GM19240 (cell line): ENCODE measurements around the gene VPS52.

Experiments used
- DNase-seq: peaks from one replicate; pipeline ENCODE4 v3.0.0; 2011; ENCODE audit warnings: low spot score; ENCODE audit not compliant: insufficient read length

VPS52 gene, protein sequence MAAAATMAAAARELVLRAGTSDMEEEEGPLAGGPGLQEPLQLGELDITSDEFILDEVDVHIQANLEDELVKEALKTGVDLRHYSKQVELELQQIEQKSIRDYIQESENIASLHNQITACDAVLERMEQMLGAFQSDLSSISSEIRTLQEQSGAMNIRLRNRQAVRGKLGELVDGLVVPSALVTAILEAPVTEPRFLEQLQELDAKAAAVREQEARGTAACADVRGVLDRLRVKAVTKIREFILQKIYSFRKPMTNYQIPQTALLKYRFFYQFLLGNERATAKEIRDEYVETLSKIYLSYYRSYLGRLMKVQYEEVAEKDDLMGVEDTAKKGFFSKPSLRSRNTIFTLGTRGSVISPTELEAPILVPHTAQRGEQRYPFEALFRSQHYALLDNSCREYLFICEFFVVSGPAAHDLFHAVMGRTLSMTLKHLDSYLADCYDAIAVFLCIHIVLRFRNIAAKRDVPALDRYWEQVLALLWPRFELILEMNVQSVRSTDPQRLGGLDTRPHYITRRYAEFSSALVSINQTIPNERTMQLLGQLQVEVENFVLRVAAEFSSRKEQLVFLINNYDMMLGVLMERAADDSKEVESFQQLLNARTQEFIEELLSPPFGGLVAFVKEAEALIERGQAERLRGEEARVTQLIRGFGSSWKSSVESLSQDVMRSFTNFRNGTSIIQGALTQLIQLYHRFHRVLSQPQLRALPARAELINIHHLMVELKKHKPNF

DNA sequence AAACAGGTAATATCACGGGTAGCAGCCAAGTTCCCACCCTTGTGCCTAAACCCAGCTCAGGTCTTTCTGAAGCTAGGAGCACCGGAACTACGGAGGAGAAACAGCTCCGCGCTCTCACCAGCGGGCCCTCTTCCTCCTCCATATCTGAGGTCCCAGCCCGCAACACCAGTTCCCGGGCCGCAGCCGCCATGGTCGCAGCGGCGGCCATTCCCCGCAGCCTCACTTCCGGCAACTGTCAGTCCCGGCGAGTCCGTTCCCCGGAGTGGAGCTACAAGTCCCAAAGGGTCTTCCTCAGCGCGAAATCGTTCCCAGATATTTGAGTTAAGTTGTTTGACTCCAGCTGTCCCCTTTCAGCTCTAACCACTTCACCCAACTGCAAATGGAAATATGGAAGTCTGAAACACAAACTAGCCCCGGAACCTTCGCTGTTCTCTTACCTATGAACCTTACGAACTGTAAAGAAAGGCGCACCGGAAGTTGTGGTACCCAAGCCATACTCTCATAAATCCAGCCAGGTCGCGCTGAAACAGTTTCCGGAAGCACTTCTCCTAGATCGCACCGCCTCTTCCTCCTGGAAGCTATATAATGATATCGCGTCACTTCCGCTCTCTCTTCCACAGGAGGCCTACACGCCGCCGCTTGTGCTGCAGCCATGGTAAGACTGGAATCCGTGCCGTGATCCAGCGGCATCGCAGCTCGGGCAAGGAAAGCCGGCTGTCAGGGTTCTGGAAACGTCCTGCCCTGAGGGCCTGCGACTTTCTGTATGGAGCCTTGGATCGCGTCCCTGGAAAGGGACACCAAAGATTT is at the start of gene VPS52, which contains the start of gene RPS18:
VPS52 (minus strand) TSS at position 409 of the 807 bp plus-strand sequence; CDS start at position 208, 201 bp downstream.
RPS18 (plus strand) TSS at position 608 of the 807 bp plus-strand sequence; CDS start at position 653, 45 bp downstream.
- DNase-seq: peak; percentile 71

DNA sequence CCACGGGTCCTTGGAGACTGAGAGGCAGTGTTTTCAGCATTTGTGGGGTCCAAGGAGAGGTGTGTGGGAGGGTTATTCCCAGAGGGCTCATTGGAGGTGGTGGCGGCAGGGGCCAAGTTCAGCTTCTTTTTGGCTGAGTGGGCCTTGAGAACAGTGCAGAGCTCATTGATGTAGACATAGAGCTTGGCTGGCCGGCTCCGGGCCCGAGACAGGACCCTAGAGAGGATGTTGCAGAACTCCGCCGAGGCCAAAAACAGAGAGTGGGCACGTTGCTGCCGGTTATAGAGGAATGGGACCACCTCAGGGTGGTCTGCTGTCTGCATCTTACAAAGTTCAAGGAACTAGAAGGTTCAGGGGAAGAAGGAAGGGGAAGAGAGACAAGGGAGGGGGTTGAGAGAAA is 49.6 kb upstream of the VPS52 start:
- DNase-seq: no peak

DNA sequence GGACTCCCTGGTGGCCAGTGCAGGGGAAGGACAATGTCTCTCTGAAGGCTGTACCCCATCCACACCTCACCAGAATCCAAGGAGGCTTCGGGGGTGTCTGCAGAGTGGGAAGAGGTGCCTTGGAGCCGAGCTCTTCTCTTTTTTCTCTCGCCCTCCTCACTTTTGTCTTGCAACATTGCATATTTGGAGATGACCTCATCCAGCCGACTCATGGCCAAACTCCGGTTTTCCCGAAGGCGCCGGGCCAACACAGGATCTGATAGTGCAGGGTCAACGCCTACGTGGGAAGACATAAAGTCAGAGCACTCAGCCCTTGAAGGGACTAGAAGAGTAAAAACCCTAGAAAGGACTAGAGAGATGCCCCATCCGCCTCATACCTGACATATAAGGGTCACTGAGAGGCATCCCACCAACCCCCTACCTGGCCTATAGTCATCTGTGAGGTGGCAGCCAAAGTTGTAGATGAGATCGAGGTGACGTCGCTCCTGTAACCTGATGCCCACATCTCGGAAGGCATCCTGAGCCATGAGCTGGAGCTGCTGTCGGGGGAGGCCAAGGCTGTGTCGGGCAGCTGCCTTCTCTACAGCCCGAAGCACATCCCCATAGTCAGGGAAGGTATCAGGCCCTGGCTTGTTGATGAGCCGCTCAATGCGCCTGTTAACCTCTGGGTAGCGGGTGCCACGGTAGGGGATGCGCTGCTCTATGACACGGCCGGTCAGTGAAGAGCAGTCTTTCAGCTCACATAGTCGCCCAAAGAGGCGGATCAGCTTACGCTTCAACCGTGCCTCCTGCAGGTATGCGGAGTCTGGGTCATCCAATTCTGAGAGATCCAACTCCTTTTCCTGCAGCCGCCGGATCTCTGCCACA is 48.9 kb upstream of the VPS52 start:
- DNase-seq: no peak

DNA sequence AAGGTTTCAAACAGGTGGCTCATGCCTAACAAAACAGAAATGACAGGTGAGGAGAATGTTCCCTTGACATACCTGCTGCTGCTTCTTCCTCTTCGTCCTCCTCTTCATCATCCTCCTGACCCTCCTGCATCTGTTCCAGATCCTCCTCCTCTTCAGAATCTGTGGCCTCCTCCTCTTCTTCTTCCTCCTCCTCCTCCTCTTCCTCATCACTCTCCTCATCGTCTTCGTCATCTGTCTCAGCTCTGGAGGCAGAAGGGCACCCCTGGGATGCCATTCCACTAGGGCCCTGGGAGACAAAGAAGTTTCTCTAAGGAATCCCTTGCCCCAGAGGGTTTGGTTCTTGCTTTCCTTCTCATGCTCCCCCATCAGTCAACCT is 48.3 kb upstream of the VPS52 start:
- DNase-seq: no peak

DNA sequence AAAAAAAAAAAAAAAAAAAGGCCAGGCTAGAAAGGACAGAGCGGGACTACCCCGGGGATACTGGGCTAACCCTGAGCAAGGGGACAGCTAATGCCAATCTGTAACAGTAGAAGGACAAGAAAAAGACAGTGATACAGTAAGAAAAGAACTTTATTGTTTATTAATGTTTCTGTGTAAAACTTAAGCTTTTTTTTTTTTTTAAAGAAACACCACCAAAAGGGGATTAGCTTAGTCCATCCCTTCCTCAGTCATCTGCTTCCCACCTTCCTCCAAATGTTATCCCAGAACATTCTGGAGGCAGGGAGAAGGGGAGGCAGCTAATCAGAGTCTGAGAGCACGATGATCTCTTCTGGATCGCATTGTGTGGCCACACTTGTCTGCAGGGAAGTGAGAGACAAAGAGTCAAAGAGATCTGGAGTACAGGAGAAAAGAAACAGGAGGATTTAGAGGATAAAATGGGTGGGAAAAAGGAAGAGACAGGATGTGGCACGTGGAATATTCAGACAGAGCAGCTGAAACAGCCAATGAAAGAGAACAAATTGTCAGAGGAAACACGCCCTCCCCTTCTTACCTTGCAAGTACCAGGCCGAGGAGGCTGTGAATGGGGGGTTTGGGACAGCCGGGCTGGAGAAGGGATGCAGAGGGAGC is 46.9 kb upstream of the VPS52 start:
- no peak for DNase-seq

DNA sequence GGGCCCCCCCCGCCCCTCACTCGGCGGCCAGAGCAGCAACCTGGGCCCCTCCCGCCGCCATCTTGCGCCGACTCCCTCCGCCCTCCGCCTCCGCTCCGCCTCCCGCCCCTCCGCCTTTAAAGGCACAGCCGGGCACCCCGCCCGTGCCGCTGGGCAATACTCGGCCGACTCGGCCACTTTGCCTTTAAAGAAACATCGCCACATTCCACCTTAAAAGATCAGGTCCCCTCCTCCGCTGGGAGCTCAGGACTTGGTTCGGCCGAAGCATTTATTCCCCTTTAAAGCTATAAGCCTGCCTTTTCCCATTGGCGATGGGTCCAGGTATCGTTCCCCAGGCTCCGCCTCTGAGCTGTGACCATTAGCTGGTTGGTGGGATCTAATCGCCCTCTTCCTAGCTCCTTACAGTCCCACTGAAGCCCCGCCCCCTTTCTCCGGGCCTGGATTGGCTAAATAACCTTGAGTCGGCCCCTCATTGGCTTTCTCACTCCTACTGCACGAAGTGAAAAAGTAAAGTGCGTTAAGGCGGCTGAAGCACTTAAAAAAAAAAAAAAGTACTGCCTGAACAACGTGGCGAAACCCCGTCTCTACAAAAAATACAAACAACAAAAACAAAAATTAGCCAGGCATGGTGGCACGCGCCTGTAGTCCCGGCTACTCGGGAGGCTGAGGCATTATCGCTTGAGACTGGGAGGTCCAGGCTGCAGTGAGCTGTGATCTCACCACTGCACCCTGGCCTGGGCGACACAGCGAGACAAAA is 46.2 kb upstream of the VPS52 start, which contains the start of gene ZBTB22:
ZBTB22 (minus strand) TSS at position 76 of the 757 bp plus-strand sequence. CDS start 828 bp downstream, outside the sequence.
- no peak for DNase-seq

DNA sequence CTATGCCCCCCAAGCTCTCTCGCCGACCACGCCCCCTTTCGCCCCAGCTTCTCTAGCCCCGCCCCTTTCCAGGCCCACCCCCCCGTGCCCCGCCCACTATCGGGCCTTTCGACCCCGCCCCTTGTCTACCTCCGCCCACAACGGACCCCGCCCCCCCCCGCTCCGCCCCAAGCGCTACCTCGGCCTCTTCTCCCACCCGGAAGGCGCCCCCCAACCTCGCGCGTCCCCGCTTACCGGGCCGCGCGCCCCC is 45.7 kb upstream of the VPS52 start:
- no peak for DNase-seq

DNA sequence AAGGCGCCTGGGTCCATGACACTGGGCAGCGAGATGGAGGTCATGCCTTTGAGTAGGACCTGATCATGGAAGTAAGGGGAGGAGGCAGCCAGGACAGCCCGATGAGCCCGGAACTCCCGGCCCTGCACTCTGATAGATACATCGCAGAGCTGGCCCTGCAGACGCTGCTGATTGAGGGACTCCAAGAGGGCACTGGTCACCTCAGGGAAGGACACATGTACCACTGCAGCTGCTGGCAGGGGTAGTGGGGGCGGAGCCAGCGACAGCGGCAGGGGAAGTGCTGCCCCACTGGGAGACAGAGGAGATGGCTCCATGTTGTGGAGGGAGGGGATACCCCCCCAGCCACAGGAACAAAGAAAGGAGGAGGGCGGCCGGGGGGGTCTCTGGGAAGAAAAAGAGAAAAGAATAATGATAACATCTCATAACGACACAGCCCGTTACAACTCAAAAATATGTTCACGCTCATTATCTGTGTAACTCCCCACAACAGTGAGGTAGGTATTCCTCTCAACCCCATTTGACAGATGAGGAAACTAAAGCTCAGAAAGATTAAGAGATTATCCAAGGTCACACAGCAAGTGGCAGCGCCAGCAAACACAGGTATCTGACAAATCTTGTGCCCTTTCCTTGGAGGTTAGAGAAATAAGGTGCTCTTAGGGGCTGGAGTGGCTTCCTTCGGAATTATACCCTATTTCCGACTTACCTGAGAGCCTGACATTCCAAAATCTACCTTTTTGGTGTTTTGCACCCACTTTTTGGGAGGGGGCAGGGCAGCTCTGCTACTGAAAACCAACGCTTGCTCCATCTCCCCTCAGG is 45.1 kb upstream of the VPS52 start:
- no peak for DNase-seq

DNA sequence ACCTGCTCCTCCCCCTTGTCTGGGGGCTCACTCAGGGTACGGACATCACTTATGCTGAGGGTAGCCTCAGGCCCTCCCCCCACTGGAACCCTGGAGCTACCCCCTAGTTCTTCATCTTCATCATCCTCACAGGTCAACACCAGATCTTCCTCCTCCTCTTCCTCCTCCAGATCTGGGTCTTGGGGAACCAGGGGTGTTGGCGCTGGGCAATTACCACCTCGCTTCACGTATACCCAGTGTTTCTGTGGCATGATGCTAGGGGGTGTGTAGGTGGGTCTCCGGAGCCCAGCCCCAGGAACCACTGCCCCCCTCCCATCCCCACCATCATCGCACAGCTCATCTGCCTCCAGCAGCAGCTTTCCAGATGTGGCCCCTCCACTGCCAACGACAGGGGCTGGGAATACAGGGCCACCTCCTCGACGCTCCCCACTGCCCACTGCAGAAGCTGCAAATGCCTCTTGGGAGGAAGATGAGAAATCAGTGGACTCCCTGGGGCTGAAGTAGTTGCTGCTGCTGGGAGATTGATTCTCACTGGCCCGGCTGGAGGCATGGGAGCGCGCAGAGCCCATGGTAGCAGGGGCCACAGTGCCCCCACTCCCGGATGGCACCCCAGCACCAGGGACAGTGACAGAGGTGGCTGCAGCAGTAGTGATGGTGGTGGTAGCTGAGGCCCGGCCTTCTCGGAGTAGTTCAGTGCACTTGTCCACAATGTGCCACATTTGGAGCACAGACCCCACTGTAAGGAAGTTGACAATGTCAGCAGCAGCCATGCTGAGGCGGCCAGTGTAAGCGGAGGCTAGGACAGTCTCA is 44.3 kb upstream of the VPS52 start:
- DNase-seq: no peak

DNA sequence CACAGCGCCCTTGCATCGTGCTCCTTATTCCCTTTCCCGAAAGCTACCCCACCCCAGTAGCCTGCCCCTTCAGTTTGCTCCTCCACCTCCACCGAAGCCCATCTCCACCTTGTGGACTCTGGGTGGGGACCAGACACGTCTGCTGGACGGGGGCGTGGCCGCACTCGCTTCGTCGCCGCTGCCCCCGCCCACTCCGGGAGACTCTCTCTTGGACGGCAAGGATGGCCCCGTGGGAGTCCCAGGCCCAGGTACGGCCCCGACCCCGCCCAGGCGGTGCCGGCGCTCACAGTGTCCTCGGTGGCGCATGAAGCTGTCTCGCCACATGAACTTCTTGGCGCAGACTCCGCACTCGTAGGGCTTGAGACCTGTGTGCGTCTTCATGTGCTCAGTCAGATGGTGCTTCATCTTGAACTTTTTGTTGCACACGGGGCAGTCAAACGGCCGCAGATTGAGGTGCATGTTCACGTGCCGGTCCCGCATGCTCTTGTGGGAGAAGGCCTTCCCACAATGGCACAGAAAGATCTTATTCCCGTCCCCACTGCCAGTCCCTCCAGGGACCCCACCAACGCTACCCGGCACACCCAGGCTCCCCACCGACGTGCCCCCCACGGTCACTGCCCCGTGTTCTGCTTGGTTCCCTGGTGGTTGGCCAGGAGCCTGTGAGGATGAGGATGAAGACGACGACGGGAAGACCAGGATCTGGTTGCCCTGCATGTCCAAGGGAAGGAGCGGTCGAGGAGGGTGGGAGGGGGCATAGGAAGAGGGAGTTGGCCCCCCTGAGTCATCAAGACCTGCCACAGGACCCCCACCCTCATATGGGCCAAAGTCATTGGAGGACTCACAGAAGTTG is 43.5 kb upstream of the VPS52 start:
- DNase-seq: no peak

DNA sequence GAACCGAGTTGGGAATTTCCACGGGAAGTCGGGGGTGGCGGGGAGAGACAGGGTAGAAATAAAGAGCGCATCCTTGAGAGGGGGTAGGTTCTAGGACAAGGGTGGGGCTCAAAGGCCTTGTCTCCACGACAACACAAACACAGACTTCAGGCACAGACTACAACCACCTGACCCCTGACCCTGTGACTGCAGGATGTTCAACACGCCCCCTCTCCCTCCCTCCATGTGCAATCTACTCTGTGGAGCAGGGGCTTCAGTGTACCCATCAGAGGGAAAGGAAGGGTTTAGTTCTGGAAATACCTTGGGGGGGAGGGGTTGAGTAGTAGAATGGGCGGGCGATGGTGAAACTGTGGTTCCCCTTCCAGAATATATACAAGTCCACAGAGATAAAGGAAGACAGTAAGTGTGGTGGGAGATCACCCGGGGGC is 42.9 kb upstream of the VPS52 start:
- no peak for DNase-seq

DNA sequence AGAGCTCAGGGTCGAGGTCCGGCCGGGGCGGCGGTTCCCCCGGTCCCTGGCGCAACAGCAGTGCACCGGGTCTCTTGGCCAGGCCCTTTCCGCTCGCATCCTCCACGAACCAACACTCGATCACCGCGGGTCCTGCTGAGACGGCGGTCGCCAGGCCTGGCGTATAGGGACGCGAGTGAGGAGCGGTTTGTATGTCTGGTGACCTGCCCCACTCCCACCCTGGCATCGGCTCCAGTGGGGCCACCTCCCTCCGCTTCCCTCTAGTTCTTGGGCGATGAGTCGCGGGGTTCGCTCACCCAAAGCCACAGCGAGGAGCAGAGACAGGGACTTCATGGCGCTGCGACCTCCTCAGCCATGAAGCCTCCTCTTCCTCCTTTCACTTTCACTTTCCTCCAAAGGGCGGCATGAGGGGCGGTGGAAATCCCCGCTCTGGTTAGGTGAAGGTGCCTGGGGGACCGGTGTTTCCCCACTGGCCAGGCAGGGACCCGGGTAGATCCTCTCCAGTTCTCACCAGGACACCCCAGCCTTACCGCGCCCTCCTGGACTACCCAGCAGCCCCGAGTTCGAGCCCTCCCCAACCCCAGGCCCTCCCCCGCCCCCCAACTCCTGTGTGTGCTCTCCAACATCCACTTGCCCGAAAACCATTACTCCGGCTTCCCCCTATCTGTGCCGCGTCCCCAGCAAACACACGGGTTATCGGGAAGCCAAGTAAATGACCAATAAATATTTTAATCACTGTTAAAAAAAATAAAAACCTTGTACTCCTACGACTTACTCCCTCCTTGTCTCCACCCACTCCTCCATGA is 42.2 kb upstream of the VPS52 start, which contains the start of gene TAPBP:
TAPBP (minus strand) TSS at position 370 of the 806 bp plus-strand sequence; CDS start at position 333, 37 bp downstream.
- peak; percentile 62 for DNase-seq

DNA sequence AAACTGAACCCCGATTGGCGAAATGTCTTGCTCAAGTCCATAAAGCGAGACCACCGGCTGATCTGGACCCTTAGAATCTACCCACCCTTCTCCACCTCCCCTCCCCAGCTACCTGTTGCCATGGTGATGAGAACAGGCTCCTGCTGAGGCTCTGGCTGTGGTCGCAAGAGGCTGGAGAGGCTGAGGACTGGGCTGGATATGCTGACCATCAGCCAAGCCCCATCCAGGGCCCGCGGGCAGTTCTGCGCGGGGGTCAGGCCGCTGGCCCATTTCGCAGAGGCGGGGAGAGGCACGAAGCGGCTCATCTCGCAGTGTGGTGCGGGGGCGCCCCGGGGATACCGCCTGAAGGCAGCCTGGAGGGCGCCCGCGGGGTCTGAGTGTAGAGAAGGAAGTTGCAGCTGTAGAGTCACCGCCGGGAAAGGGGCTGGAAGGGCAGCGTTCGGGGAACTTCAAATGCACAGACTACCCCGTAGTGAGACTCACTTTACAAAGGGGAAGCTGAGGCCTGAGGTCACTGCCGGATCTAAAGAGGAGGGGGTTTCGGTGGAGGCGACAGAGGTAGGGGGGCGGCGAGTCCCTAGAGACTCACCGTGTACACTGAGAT is 41.5 kb upstream of the VPS52 start:
- no peak for DNase-seq

DNA sequence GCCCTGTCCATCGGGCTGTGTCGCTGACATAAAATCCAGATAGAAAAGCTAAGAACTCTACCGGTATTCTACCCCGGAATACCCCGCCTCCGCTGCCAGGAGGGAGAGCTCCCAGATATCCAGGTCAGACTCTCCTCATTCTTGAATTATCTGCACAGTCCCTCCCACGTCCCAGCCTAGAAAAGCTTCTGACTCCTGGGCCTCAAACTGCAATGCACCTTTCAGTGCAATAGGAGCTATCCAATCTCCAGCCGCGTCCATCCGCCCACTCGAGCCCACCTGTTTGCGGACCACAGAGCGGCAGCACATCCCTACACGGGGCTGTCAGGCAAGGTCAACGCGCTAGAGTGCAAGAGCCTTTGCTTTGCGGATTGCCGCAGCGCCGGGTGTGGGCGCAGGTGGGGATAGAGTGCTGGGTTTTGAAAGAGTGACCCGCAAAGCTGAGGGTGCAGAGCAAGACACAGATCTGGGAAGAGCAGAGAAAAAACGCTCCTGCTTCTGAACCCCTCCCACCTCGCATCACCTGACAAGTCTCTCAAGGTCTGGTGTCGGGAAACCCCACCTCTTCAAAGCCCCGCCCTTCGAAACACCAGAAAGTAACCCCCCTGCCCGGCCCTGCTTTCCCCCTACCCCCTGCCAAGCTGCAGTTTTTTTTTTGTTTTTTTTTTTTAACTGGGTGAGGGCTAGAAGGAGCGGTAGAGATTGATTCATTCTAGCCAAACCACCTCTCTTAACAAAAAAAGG is 40.9 kb upstream of the VPS52 start:
- no peak for DNase-seq

DNA sequence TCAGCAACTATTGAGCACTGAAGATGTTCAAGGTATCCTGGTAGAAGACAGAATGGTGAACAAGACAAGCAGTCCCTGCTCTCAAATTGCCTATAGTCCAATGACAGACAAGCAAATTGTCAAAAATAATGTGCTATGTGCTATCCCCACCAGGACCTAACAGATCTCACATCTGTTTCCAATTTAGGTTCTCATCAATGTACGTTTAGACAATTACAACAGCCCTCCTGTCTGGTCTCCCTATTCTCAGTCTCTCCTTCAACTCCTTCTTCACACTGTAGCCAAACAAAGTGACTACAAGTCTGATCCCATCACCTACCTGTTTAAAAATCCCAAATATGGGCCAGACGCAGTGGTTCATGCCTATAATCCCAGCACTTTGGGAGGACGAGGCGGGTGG is 34.7 kb upstream of the VPS52 start:
- DNase-seq: no peak
